Measurements from ENCODE around the gene HECTD2. TPM values are rescaled to one million over a fixed set of nuclear protein-coding genes. Genes with fewer than 3 reads are reported as not detected.

Gene HECTD2
- total RNA-seq, 1 experiment from 2014 or later: 11.5 TPM

DNA sequence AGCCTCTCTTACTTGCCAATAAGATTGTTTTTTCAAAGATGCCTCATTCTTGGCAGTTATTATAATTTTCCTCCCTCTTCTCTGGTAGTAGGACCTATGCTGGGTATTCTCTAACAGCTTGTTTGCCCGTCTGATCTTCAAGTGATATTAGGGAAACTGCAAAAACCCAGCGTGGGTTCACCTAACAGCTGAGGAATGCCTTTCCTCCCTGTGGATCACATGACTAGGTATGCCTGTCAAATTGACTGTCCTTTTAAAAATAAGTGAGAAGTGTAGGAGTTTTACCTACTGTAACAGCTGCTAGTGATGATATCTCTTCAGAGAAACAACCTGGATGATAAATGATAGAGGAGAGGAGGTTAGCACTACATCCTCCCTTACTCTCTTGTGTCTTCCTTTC is 22.0 kb downstream of the HECTD2 start:
- Histone ChIP-seq H3K36me3 (ENCODE audit: control insufficient read depth, insufficient read depth, low read length) (no peaks in the 10 kb centered on the region), H3K4me3 (ENCODE audit: low read depth in 2 of 2, low read length in 2 of 2) (no peak overlapping the region), H3K4me1 (ENCODE audit: control insufficient read depth, insufficient read depth, low read length) (no peaks in the 10 kb centered on the region), H3K27ac (ENCODE audit: low read length) (no peak overlapping the region), H3K27me3 (ENCODE audit: control insufficient read depth, insufficient read depth, low read length) (no peaks in the 10 kb centered on the region), H3K9me3 (ENCODE audit: control insufficient read depth, insufficient read depth, low read depth, low read length) (no peaks in the 10 kb centered on the region)
- DNase-seq (ENCODE audit: low read depth, low spot score): no peak
- ChIA-PET CTCF (no interaction called here), POLR2A (no interaction called here)
- BruUV-seq (replicated peaks): no TSS peak
- ATAC-seq: no peak
- in situ Hi-C loops (cut with HindIII; ENCODE audit: low pct_unique_long_range_greater_than_20kb, low sequenced_read_pairs): no loop called here
- TF ChIP-seq TCF7L2 (IDR thresholded peaks at IDR 0.05; ENCODE audit: low read depth, low read length): no peak
- TF ChIP-seq, protein P1, sequence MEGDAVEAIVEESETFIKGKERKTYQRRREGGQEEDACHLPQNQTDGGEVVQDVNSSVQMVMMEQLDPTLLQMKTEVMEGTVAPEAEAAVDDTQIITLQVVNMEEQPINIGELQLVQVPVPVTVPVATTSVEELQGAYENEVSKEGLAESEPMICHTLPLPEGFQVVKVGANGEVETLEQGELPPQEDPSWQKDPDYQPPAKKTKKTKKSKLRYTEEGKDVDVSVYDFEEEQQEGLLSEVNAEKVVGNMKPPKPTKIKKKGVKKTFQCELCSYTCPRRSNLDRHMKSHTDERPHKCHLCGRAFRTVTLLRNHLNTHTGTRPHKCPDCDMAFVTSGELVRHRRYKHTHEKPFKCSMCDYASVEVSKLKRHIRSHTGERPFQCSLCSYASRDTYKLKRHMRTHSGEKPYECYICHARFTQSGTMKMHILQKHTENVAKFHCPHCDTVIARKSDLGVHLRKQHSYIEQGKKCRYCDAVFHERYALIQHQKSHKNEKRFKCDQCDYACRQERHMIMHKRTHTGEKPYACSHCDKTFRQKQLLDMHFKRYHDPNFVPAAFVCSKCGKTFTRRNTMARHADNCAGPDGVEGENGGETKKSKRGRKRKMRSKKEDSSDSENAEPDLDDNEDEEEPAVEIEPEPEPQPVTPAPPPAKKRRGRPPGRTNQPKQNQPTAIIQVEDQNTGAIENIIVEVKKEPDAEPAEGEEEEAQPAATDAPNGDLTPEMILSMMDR (IDR thresholded peaks at IDR 0.05): no peak
- no peak for TF ChIP-seq SIN3A (IDR thresholded peaks at IDR 0.05; ENCODE audit: borderline replicate concordance, insufficient read depth, low read depth, low read length)
- TF ChIP-seq, protein P2, sequence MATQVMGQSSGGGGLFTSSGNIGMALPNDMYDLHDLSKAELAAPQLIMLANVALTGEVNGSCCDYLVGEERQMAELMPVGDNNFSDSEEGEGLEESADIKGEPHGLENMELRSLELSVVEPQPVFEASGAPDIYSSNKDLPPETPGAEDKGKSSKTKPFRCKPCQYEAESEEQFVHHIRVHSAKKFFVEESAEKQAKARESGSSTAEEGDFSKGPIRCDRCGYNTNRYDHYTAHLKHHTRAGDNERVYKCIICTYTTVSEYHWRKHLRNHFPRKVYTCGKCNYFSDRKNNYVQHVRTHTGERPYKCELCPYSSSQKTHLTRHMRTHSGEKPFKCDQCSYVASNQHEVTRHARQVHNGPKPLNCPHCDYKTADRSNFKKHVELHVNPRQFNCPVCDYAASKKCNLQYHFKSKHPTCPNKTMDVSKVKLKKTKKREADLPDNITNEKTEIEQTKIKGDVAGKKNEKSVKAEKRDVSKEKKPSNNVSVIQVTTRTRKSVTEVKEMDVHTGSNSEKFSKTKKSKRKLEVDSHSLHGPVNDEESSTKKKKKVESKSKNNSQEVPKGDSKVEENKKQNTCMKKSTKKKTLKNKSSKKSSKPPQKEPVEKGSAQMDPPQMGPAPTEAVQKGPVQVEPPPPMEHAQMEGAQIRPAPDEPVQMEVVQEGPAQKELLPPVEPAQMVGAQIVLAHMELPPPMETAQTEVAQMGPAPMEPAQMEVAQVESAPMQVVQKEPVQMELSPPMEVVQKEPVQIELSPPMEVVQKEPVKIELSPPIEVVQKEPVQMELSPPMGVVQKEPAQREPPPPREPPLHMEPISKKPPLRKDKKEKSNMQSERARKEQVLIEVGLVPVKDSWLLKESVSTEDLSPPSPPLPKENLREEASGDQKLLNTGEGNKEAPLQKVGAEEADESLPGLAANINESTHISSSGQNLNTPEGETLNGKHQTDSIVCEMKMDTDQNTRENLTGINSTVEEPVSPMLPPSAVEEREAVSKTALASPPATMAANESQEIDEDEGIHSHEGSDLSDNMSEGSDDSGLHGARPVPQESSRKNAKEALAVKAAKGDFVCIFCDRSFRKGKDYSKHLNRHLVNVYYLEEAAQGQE (IDR thresholded peaks at IDR 0.05; ENCODE audit: insufficient read depth in 1 of 2, low read depth in 2 of 2, low read length in 1 of 2): no peak
- no peak for TF ChIP-seq POLR2AphosphoS5 (IDR thresholded peaks at IDR 0.05; ENCODE audit: low read depth, low read length)
- intact Hi-C loops (cut with micrococcal nuclease; ENCODE audit: unreplicated experiment): no loop called here

- Histone ChIP-seq H3K9me3 (ENCODE audit: control insufficient read depth, insufficient read depth, low read depth, low read length) (no peaks in the 10 kb centered on the region), H3K27me3 (ENCODE audit: control insufficient read depth, insufficient read depth, low read length) (no peaks in the 10 kb centered on the region), H3K36me3 (ENCODE audit: control insufficient read depth, insufficient read depth, low read length) (no peaks in the 10 kb centered on the region), H3K4me3 (ENCODE audit: low read depth in 2 of 2, low read length in 2 of 2) (no peak overlapping the region), H3K4me1 (ENCODE audit: control insufficient read depth, insufficient read depth, low read length) (no peaks in the 10 kb centered on the region), H3K27ac (ENCODE audit: low read length) (no peak overlapping the region)
- BruUV-seq (replicated peaks): no TSS peak
- TF ChIP-seq POLR2AphosphoS5 (IDR thresholded peaks at IDR 0.05; ENCODE audit: low read depth, low read length) (no peak), TCF7L2 (IDR thresholded peaks at IDR 0.05; ENCODE audit: low read depth, low read length) (no peak), SIN3A (IDR thresholded peaks at IDR 0.05; ENCODE audit: borderline replicate concordance, insufficient read depth, low read depth, low read length) (no peak)
- TF ChIP-seq, protein P1 (IDR thresholded peaks at IDR 0.05): no peak
- TF ChIP-seq, protein P2 (IDR thresholded peaks at IDR 0.05; ENCODE audit: insufficient read depth in 1 of 2, low read depth in 2 of 2, low read length in 1 of 2): no peak
- intact Hi-C loops (cut with micrococcal nuclease; ENCODE audit: unreplicated experiment): no loop called here
- POLR2A ChIA-PET: no interaction called here
- ATAC-seq (no peak), DNase-seq (ENCODE audit: low read depth, low spot score) (no peak)
- in situ Hi-C loops (cut with HindIII; ENCODE audit: low pct_unique_long_range_greater_than_20kb, low sequenced_read_pairs): no loop called here
- CTCF ChIA-PET: no interaction called here
These were observed 23.5 kb downstream of the HECTD2 start for GRCh38 chr10:91433620-91434019.
